CD14-positive monocyte (primary cell): ENCODE results near the gene PGR. TPM values are rescaled to one million over a fixed set of nuclear protein-coding genes. Genes with fewer than 3 reads are reported as not detected.

ENCODE experiments used
- DNase-seq, 3 donors: peaks; one replicate each; pipeline ENCODE4 v3.0.0-alpha.2; 2011 to 2022
- H2AFZ ChIP-seq: 2 replicates; pipeline ENCODE4 v1.6.0; 2012; ENCODE audit warnings: mild to moderate bottlenecking, low read depth, low read length, inconsistent platforms; ENCODE audit not compliant: insufficient read depth, poor library complexity, severe bottlenecking
- H3K27ac ChIP-seq, 2 donors: 1 replicate in 1 of 2; 2 replicates in 1 of 2; pipeline ENCODE4 v1.5.1; 2012 to 2013; ENCODE audit warnings: low read length in 2 of 2, control low read depth in 1 of 2, inconsistent platforms in 1 of 2, low read depth in 1 of 2, mild to moderate bottlenecking in 1 of 2
- H3K27me3 ChIP-seq, 2 donors: one replicate each; pipeline versions ENCODE4 v1.6.0 to v1.6.1; 2011 to 2013; ENCODE audit warnings: low read length in 2 of 2; ENCODE audit not compliant: control insufficient read depth in 2 of 2, insufficient read depth in 2 of 2
- H3K36me3 ChIP-seq, 2 donors: replicated peaks in 1 of 2; 1 replicate in 1 of 2; 2 replicates in 1 of 2; pipeline versions ENCODE4 v1.5.1 to v1.6.1; 2012 to 2013; ENCODE audit warnings: low read length in 2 of 2, control low read depth in 1 of 2, inconsistent platforms in 1 of 2, mild to moderate bottlenecking in 1 of 2; ENCODE audit not compliant: insufficient read depth in 2 of 2, control insufficient read depth in 1 of 2
- H3K4me1 ChIP-seq, 2 donors: 1 replicate in 1 of 2; 2 replicates in 1 of 2; pipeline versions ENCODE4 v1.5.1 to v1.6.1; 2012 to 2013; ENCODE audit warnings: low read length in 2 of 2, control low read depth in 1 of 2, inconsistent platforms in 1 of 2, mild to moderate bottlenecking in 1 of 2, moderate library complexity in 1 of 2; ENCODE audit not compliant: insufficient read depth in 2 of 2, control insufficient read depth in 1 of 2
- H3K4me2 ChIP-seq: replicated peaks from 2 replicates; pipeline ENCODE3; 2012; ENCODE audit warnings: low read length, moderate library complexity, mild to moderate bottlenecking; ENCODE audit not compliant: poor library complexity, severe bottlenecking; ENCODE audit errors: extremely low read depth
- H3K4me3 ChIP-seq, 3 experiments: fragments of 200-600 bp in 1 of 3; sonication (generic) in 1 of 3; replicated peaks in 1 of 3; 1 replicate in 2 of 3; 2 replicates in 1 of 3; pipeline ENCODE4 v1.5.1; 2011 to 2013; ENCODE audit warnings: low read length in 3 of 3, mild to moderate bottlenecking in 3 of 3, control low read depth in 2 of 3, low read depth in 2 of 3, inconsistent platforms in 1 of 3, moderate library complexity in 1 of 3
- H3K79me2 ChIP-seq: 2 replicates; pipeline ENCODE4 v1.6.0; 2012; ENCODE audit warnings: mild to moderate bottlenecking, control low read depth, inconsistent platforms, low read length, moderate library complexity; ENCODE audit not compliant: insufficient read depth
- H3K9ac ChIP-seq: 2 replicates; pipeline ENCODE4 v1.6.0; 2017; ENCODE audit warnings: low read length, mild to moderate bottlenecking; ENCODE audit not compliant: insufficient read depth, poor library complexity, severe bottlenecking
- H3K9me3 ChIP-seq, 2 donors: replicated peaks in 1 of 2; 1 replicate in 1 of 2; 2 replicates in 1 of 2; pipeline versions ENCODE4 v1.5.1 to v1.6.1; 2012 to 2013; ENCODE audit warnings: low read length in 2 of 2, control low read depth in 1 of 2; ENCODE audit not compliant: control insufficient read depth in 1 of 2, insufficient read depth in 1 of 2
- H4K20me1 ChIP-seq: 2 replicates; pipeline ENCODE4 v1.6.0; 2012; ENCODE audit warnings: mild to moderate bottlenecking, low read length, control low read depth, moderate library complexity; ENCODE audit not compliant: insufficient read depth
- H3K27ac Mint-ChIP-seq, 7 donors: one replicate each; pipeline ENCODE4 v1.8.0; 2020; ENCODE audit warnings: mild to moderate bottlenecking in 7 of 7, mixed read lengths in 7 of 7, moderate library complexity in 6 of 7, inconsistent platforms in 2 of 7
- H3K27me3 Mint-ChIP-seq, 3 donors: one replicate each; pipeline ENCODE4 v1.8.0; 2021 to 2022; ENCODE audit warnings: low read depth in 3 of 3, mild to moderate bottlenecking in 3 of 3, mixed read lengths in 3 of 3, moderate library complexity in 3 of 3, inconsistent platforms in 1 of 3
- H3K36me3 Mint-ChIP-seq, 2 donors: one replicate each; pipeline ENCODE4 v1.8.0; 2020; ENCODE audit warnings: mixed read lengths in 2 of 2, inconsistent platforms in 1 of 2, mild to moderate bottlenecking in 1 of 2
- H3K4me1 Mint-ChIP-seq: one replicate; pipeline ENCODE4 v1.8.0; 2020; ENCODE audit warnings: mild to moderate bottlenecking, mixed read lengths
- H3K4me3 Mint-ChIP-seq, 2 donors: one replicate each; pipeline ENCODE4 v1.8.0; 2020; ENCODE audit warnings: mild to moderate bottlenecking in 2 of 2, mixed read lengths in 2 of 2, moderate library complexity in 1 of 2
- H3K9me3 Mint-ChIP-seq, 7 donors: one replicate each; pipeline ENCODE4 v1.8.0; 2020 to 2022; ENCODE audit warnings: mixed read lengths in 7 of 7, mild to moderate bottlenecking in 6 of 7, moderate library complexity in 6 of 7, inconsistent platforms in 2 of 7
- CTCF ChIP-seq: fragments of 200-600 bp; IDR thresholded peaks from one replicate; pipeline ENCODE4 v1.8.0; 2022; ENCODE audit warnings: antibody characterized with exemption, mild to moderate bottlenecking
- WGBS: methylation state at CpG from one replicate; pipeline ENCODE4 v1.1.5; 2013; ENCODE audit warnings: missing lambda C conversion rate; ENCODE audit not compliant: insufficient coverage; 5-methylcytosine and 5-hydroxymethylcytosine counted together
- intact Hi-C, 2 donors: fragments of 100-400 bp; cut with micrococcal nuclease; formaldehyde crosslinking; loops; one replicate each; pipeline versions ENCODE4 v1.15.0 to v1.15.1; 2023
- polyA plus RNA-seq, 3 donors: library from polyadenylated mRNA; depleted of rRNA in 1 of 3; unstranded in 2 of 3; stranded (reverse) in 1 of 3; fragments of 300-500 nt in 2 of 3; fragments of >200 nt in 1 of 3; fragmentation: Illumina TruSeq in 2 of 3; gene quantifications; 1 replicate in 2 of 3; 2 replicates in 1 of 3; pipeline ENCODE4 v1.2.3, GENCODE V29; 2012 to 2021

The PGR gene
- polyA plus RNA-seq, 3 donors, result not detected

GRCh38 chr11:101127699-101128570 is 1.7 kb downstream of the PGR start:
- no peaks in the 10 kb centered on the region for H3K79me2 ChIP-seq
- no peak for TF ChIP-seq CTCF
- no peaks in the 10 kb centered on the region for H4K20me1 ChIP-seq
- H3K27ac ChIP-seq, result no peak overlapping the region
- peaks cover 0 to 2% of the 10 kb centered on the region in 2 donors for H3K36me3 Mint-ChIP-seq
- no peak overlapping the region for H2AFZ ChIP-seq
- peaks cover 47 to 57% (median 56%) of the 10 kb centered on the region in 3 donors for H3K27me3 Mint-ChIP-seq
- H3K9me3 ChIP-seq, result peaks cover 0 to 25% of the 10 kb centered on the region in 2 donors
- H3K4me1 Mint-ChIP-seq, result peaks cover 3% of the 10 kb centered on the region
- H3K4me3 Mint-ChIP-seq, result peak overlapping the region in 1 of 2 donors; percentile 78
- H3K4me1 ChIP-seq, result no peaks in the 10 kb centered on the region
- no peak overlapping the region for H3K9ac ChIP-seq
- H3K4me2 ChIP-seq, result no peak overlapping the region
- H3K4me3 ChIP-seq, result no peak overlapping the region
- H3K27me3 ChIP-seq, result peaks cover 37 to 63% of the 10 kb centered on the region in 2 donors
- H3K27ac Mint-ChIP-seq, result no peak overlapping the region
- DNase-seq, result no peak
- intact Hi-C loops, result no loop called here
- H3K36me3 ChIP-seq, result no peaks in the 10 kb centered on the region
- H3K9me3 Mint-ChIP-seq, result peaks cover 0 to 19% (median 10%) of the 10 kb centered on the region in 7 donors
- WGBS, result 2% methylated on average over 89 of the region's 93 CpGs

- Histone ChIP-seq H3K9ac (no peak overlapping the region), H3K79me2 (no peaks in the 10 kb centered on the region), H3K27ac (no peak overlapping the region), H3K36me3 (no peaks in the 10 kb centered on the region), H3K4me3 (no peak overlapping the region), H4K20me1 (no peaks in the 10 kb centered on the region), H2AFZ (no peak overlapping the region), H3K4me2 (no peak overlapping the region), H3K4me1 (no peaks in the 10 kb centered on the region), H3K9me3 (peaks cover 0 to 25% of the 10 kb centered on the region in 2 donors), H3K27me3 (peaks cover 37 to 63% of the 10 kb centered on the region in 2 donors)
- peaks cover 0 to 2% of the 10 kb centered on the region in 2 donors for H3K36me3 Mint-ChIP-seq
- no peak for DNase-seq
- H3K9me3 Mint-ChIP-seq, result peaks cover 0 to 19% (median 10%) of the 10 kb centered on the region in 7 donors
- WGBS, result under 1% methylated on average over 55 of the region's 55 CpGs
- no peak overlapping the region for H3K27ac Mint-ChIP-seq
- peaks cover 47 to 57% (median 54%) of the 10 kb centered on the region in 3 donors for H3K27me3 Mint-ChIP-seq
- intact Hi-C loops, result no loop called here
- H3K4me1 Mint-ChIP-seq, result peaks cover 3% of the 10 kb centered on the region
- no peak for TF ChIP-seq CTCF
- H3K4me3 Mint-ChIP-seq, result peak overlapping the region in 1 of 2 donors; percentile 81
Observed at GRCh38 chr11:101127197-101127698, 2.4 kb downstream of the PGR start.
